CD4-positive, alpha-beta T cell treated with Interleukin-4 for 1 hour (primary cell): Measurements from ENCODE around the gene PRSS21.

Source experiments
- DNase-seq, 2 donors: peaks; one replicate each; pipeline ENCODE4 v3.0.0-alpha.2; 2020 to 2022

The PRSS21 gene

GRCh38 chr16:2846511-2847310 lies 29.7 kb downstream of the PRSS21 start:
- DNase-seq: no peak

- no peak for DNase-seq
Observed at GRCh38 chr16:2848933-2849725, 32.1 kb downstream of the PRSS21 start.

GRCh38 chr16:2852003-2852730 lies 35.1 kb downstream of the PRSS21 start:
- no peak for DNase-seq

GRCh38 chr16:2852731-2853507 lies 35.9 kb downstream of the PRSS21 start:
- no peak for DNase-seq

GRCh38 chr16:2853531-2854073 lies 36.6 kb downstream of the PRSS21 start:
- DNase-seq: no peak

- DNase-seq: no peak
Observed at GRCh38 chr16:2854700-2855309, 37.8 kb downstream of the PRSS21 start.

GRCh38 chr16:2855536-2855935 lies 38.5 kb downstream of the PRSS21 start:
- no peak for DNase-seq

GRCh38 chr16:2856061-2856670 lies 39.1 kb downstream of the PRSS21 start:
- no peak for DNase-seq

- DNase-seq: no peak
Observed at GRCh38 chr16:2856686-2857450, 39.8 kb downstream of the PRSS21 start.

- DNase-seq: no peak
Observed at GRCh38 chr16:2857451-2858244, 40.6 kb downstream of the PRSS21 start, which contains the start of gene PRSS22. Gene PRSS22, minus strand, starts transcription at chr16:2858170. Its CDS starts 66 bp downstream, at chr16:2858104.

GRCh38 chr16:2858245-2859025 lies 41.4 kb downstream of the PRSS21 start:
- DNase-seq: no peak

GRCh38 chr16:2859686-2860265 lies 42.7 kb downstream of the PRSS21 start:
- no peak for DNase-seq

- DNase-seq: no peak
Observed at GRCh38 chr16:2860826-2861567, 44.0 kb downstream of the PRSS21 start.

GRCh38 chr16:2865651-2866050 lies 48.6 kb downstream of the PRSS21 start:
- no peak for DNase-seq

GRCh38 chr16:2866431-2866830 lies 49.4 kb downstream of the PRSS21 start:
- DNase-seq: no peak

GRCh38 chr16:2867661-2867986 lies 50.6 kb downstream of the PRSS21 start:
- DNase-seq: no peak

GRCh38 chr16:2867987-2868789 lies 51.2 kb downstream of the PRSS21 start:
- peak; percentile 96 to 97 for DNase-seq
